Germinal center (tissue), 1 donor: Measurements from ENCODE around the gene IQSEC3.

ENCODE experiments used
- DNase-seq: peaks from one replicate; pipeline ENCODE4 v3.0.0; 2012; ENCODE audit warnings: mixed read lengths, low spot score

Gene IQSEC3

GRCh38 chr12:197911-198695, 131.5 kb downstream of the IQSEC3 start:
- DNase-seq, result no peak

- DNase-seq, result no peak
Measured at GRCh38 chr12:198705-199104, 132.1 kb downstream of the IQSEC3 start.

- no peak for DNase-seq
Measured at GRCh38 chr12:201361-201760, 134.8 kb downstream of the IQSEC3 start.

- no peak for DNase-seq
Measured at GRCh38 chr12:202081-202731, 135.6 kb downstream of the IQSEC3 start.

GRCh38 chr12:203074-203461, 136.5 kb downstream of the IQSEC3 start:
- no peak for DNase-seq

GRCh38 chr12:203462-204260, 137.1 kb downstream of the IQSEC3 start:
- DNase-seq, result no peak

- no peak for DNase-seq
Measured at GRCh38 chr12:204261-204678, 137.7 kb downstream of the IQSEC3 start.

GRCh38 chr12:205026-205425, 138.5 kb downstream of the IQSEC3 start:
- DNase-seq, result no peak

- DNase-seq, result no peak
Measured at GRCh38 chr12:206746-207440, 140.3 kb downstream of the IQSEC3 start.

- DNase-seq, result no peak
Measured at GRCh38 chr12:207804-208203, 141.2 kb downstream of the IQSEC3 start.

GRCh38 chr12:208813-209212, 142.2 kb downstream of the IQSEC3 start:
- no peak for DNase-seq

GRCh38 chr12:209246-209645, 142.7 kb downstream of the IQSEC3 start:
- no peak for DNase-seq

GRCh38 chr12:209851-210250, 143.3 kb downstream of the IQSEC3 start:
- no peak for DNase-seq

GRCh38 chr12:210277-211141, 143.9 kb downstream of the IQSEC3 start:
- DNase-seq, result no peak

GRCh38 chr12:211142-211465, 144.5 kb downstream of the IQSEC3 start:
- DNase-seq, result no peak

- no peak for DNase-seq
Measured at GRCh38 chr12:211639-212414, 145.3 kb downstream of the IQSEC3 start.

- DNase-seq, result no peak
Measured at GRCh38 chr12:212415-212714, 145.8 kb downstream of the IQSEC3 start.

- no peak for DNase-seq
Measured at GRCh38 chr12:212715-213526, 146.4 kb downstream of the IQSEC3 start.

- DNase-seq, result no peak
Measured at GRCh38 chr12:213527-213932, 147.0 kb downstream of the IQSEC3 start.
